GM18907 (cell line): ENCODE data around the gene IL1RL2.

ENCODE experiments used
- ATAC-seq: cut with Tn5 transposase; IDR thresholded peaks from one replicate; pipeline ENCODE4 v1.9.1; 2021; ENCODE audit warnings: mild to moderate bottlenecking, moderate library complexity; ENCODE audit not compliant: unreplicated experiment

Gene IL1RL2

DNA sequence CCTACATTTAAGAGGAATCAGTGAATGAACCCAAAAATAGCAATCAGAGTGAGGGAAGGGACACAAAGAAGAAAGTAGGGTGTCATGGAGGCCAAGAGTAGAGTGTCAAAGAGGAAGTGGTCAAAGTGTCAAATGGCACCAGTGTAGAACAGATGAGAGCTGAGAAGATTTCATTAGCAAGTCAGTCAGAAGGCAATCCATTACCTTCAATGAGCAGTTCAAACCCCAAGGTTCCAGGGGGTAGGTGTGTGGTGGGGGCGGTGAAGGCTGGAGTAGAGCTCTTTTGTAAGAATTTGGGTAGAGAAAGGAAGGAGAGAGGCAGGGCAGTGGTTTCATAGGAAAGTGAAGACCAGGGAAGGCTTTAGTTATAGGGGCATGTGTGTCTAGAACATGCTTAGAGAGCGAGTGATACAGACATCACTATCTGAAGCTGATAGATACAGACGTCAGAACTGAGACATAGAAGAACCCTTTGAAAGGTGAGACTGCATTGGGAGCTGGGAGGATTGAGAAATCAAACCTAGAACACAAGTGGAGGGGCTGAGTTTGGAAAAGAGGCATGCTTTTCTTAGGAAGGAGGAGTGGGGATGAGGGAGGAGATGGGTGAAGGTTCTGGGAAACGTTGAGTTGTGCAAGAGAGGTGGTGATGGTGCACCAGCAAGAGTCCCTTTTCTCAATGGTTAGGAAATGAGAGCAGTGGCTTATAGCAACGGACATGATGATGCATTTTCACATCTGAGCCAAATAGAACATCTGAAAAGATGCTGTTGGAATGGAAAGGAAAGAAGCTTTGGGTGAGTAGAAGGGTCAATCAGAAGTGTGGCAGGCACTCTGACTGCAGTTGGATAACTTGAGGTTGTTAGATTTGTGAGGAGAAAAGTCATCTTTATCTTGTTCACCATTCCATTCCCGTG is 75.7 kb downstream of the IL1RL2 start:
- ATAC-seq, result no peak

GRCh38 chr2:102264952-102265351 is 78.1 kb downstream of the IL1RL2 start:
- no peak for ATAC-seq

GRCh38 chr2:102266204-102266603 is 79.4 kb downstream of the IL1RL2 start:
- ATAC-seq, result no peak

- ATAC-seq, result no peak
Measured at GRCh38 chr2:102267774-102268173, 81.0 kb downstream of the IL1RL2 start.

DNA sequence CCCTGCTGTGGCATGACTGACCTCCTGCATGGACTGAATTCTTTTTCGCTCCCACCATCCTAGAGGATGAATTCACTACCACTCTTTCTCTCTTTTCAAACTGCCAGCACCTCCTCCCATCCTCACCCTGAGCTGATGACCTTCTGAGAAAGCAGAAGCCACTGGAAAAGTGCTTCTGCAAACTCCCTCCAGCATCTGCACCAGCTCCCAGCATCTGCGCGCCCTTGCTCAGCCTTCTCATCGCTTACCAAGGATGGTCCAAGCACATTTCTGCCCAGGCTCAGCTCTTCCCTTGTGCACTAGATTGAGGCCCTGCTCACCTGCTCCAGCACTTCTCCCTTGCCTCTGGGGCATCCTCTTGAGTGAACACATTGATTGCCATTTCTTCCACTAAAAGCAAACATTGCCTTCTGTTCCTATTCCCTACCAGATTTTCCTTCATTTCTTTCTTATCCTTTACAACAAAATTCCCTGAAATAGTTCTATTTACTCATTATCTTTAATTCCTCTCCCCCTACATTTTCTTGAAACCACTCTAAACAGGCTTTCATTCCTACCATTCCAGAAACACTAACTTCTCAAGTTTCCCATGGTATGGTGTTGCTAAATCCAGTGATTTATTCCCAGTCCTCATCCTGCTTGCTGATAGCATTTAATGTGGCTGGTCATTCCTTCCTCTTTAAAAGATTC is 81.8 kb downstream of the IL1RL2 start:
- ATAC-seq, result no peak

- no peak for ATAC-seq
Measured at GRCh38 chr2:102269200-102269524, 82.3 kb downstream of the IL1RL2 start.

GRCh38 chr2:102271844-102272243 is 85.0 kb downstream of the IL1RL2 start:
- no peak for ATAC-seq

DNA sequence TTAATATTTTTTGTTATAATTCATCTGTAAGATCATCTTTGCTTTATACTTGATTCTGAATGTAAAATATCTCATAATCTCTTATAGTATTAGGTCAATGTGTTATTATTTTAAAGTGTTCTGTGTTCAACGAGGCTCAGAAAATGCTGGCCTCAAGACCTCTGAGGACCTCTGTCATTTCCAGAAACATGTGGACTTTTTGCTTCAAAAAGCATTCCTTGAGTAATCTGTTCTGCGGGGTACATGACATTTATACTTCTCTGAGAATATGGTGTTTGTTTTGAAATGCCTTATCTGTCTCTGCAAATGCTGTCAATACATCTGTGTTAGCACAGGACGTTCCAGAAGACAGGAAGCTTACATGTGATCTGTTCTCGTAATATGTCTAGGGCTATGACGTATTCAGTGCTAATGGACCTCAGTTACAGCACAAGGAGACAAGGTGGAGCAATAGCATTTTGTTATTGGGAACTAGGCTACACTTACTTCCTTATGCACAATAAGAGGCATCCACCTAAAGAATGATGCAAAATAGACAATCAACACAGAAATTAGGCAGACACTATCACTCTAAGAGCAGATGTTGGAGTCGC is 86.9 kb downstream of the IL1RL2 start:
- ATAC-seq, result no peak

- ATAC-seq, result no peak
Measured at GRCh38 chr2:102276549-102277201, 89.9 kb downstream of the IL1RL2 start.

- no peak for ATAC-seq
Measured at GRCh38 chr2:102277202-102277700, 90.4 kb downstream of the IL1RL2 start.

DNA sequence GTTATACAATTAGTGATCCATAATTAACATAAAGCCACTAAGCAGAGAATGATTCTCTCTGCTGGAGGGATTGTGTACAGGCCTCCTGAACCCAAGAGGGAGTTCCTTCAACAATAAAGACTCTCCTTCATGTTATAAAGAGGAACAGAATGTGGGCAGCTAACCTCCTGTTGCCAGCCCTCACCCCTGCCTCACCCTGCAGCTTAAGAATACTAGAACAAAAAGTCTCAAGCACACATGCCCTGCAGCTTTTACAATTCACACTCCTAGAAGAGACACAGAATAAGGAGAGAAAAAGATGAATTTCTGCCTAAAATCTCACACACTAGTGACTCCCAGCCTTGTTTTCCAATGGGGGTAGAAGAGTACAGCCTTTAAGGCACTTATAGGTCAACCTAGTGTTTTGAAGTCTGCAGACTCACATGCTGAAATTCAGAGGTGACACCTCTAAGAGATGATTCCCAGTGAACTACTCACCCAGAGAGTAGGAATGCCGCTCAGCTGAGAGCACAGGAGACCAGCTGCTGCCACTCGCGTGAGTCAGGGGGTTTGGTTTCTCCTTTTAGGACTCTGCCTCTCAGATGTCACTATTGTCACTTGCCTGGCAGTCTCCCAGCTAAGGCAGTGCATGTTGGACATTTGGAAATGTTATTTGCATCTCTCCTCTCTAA is 92.0 kb downstream of the IL1RL2 start:
- ATAC-seq, result no peak

- ATAC-seq, result no peak
Measured at GRCh38 chr2:102279391-102279735, 92.5 kb downstream of the IL1RL2 start.

GRCh38 chr2:102282678-102283091 is 95.9 kb downstream of the IL1RL2 start:
- no peak for ATAC-seq

- ATAC-seq, result no peak
Measured at GRCh38 chr2:102283996-102284395, 97.2 kb downstream of the IL1RL2 start.

DNA sequence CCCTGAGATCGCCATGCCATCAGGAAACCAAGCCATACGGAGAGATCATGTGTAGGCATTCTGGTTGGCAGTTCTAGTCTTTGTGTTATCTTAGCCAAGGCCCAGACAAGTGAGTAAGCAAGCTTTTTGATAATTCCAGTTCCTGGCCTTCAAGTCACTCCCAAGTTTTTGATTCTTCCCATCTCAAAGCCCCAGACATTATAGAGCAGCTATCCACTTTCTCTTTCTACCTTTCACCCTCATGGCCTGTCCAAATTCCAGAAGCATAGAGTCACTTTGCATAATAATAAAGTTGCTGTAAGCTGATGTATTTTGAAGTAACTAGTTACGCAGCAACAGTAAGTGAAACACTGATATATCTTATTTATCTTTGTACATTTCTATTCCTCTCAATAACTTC is 97.8 kb downstream of the IL1RL2 start:
- ATAC-seq, result no peak

- ATAC-seq, result no peak
Measured at GRCh38 chr2:102285368-102285767, 98.5 kb downstream of the IL1RL2 start.

DNA sequence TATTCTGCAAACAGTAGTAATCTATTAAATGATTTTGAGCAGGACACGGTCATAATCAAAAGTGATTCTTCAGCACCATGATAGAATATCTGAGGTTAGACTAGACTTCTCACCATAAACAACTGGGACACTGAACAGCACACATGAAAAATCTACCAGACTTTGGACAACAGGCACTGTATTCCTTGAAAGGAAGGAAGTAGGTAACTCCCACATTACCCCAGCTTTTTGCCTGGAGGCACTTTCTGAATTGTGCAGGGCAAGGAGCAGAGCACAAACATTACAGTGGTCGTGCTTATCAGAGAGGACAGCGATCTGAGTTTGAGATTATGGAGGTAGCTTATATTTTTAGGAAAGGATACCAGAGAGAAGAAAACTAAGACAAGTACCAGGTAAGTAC is 99.2 kb downstream of the IL1RL2 start:
- ATAC-seq, result no peak

GRCh38 chr2:102289129-102289528 is 102.3 kb downstream of the IL1RL2 start:
- ATAC-seq, result no peak
